Peyer's patch (tissue), 4 donors: ENCODE results near the gene MYO5C. TPM values are rescaled to one million over a fixed set of nuclear protein-coding genes. Genes with fewer than 3 reads are reported as not detected.
A peak's percentile ranks its signal among the peaks of the same experiment; 100 is the strongest.

ENCODE experiments used
- DNase-seq, 3 donors: peaks; one replicate each; pipeline ENCODE4 v3.0.0-alpha.2; 2017 to 2019
- H3K27ac ChIP-seq, 4 donors: fragments of 200-600 bp; sonication (generic); one replicate each; pipeline ENCODE4 v1.5.1; 2016 to 2019
- H3K27me3 ChIP-seq, 2 donors: fragments of 200-600 bp; sonication (generic); one replicate each; pipeline ENCODE4 v1.5.1; 2019
- H3K36me3 ChIP-seq, 3 donors: fragments of 200-600 bp; sonication (generic); one replicate each; pipeline ENCODE4 v1.5.1; 2016 to 2019
- H3K4me1 ChIP-seq, 4 donors: fragments of 200-600 bp; sonication (generic); one replicate each; pipeline ENCODE4 v1.5.1; 2016 to 2019
- H3K4me3 ChIP-seq, 4 donors: fragments of 200-600 bp; sonication (generic); 1 replicate in 3 of 4; 2 replicates in 1 of 4; pipeline ENCODE4 v1.5.1; 2016 to 2019; ENCODE audit warnings: mild to moderate bottlenecking in 1 of 4
- H3K9me3 ChIP-seq, 4 donors: fragments of 200-600 bp; sonication (generic); one replicate each; pipeline ENCODE4 v1.5.1; 2016 to 2019; ENCODE audit warnings: mild to moderate bottlenecking in 1 of 4
- POLR2A ChIP-seq, 2 donors: fragments of 450-650 bp; IDR thresholded peaks; one replicate each; pipeline ENCODE4 v1.5.1; 2017; ENCODE audit warnings: antibody characterized with exemption in 2 of 2, mild to moderate bottlenecking in 2 of 2, moderate library complexity in 2 of 2
- total RNA-seq, 4 donors: library from RNA; depleted of rRNA; stranded (reverse); fragments of >200 nt; gene quantifications; one replicate each; pipeline ENCODE4 v1.1.0, GENCODE V29; 2016
- TF ChIP-seq, protein P1 (sequence below), 6 experiments: fragments of 450-650 bp in 4 of 6; fragments of 200-600 bp in 2 of 6; sonication (generic) in 1 of 6; IDR thresholded peaks; one replicate each; pipeline ENCODE4 v1.5.1; 2017 to 2019; ENCODE audit warnings: antibody characterized with exemption in 6 of 6, mild to moderate bottlenecking in 3 of 6, moderate library complexity in 1 of 6

MYO5C gene
- total RNA-seq, 4 donors from 2014 or later, result 29.1 to 60.2 (median 45.4) TPM

DNA sequence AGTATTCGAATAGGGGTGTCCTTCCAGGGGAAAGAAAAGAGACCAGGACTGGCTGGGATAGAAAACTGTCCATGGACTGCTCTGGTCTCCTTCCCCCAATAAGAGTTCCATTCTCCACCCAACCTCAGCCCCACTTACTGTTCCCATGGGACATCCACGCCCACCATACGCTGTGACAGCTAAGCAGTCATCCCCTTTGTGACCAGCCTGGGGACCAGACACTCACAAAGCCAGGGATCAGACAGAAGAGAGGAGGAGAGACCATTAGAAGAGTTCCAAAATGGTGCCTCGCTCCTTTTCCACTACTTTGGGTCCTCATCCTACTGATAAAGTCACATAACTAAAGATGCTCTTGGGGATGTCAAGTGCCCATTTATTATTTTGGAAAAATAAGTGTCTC lies 76.8 kb downstream of the MYO5C start:
- H3K9me3 ChIP-seq, result no peaks in the 10 kb centered on the region
- H3K27ac ChIP-seq, result no peak overlapping the region
- no peak for DNase-seq
- TF ChIP-seq, protein P1, sequence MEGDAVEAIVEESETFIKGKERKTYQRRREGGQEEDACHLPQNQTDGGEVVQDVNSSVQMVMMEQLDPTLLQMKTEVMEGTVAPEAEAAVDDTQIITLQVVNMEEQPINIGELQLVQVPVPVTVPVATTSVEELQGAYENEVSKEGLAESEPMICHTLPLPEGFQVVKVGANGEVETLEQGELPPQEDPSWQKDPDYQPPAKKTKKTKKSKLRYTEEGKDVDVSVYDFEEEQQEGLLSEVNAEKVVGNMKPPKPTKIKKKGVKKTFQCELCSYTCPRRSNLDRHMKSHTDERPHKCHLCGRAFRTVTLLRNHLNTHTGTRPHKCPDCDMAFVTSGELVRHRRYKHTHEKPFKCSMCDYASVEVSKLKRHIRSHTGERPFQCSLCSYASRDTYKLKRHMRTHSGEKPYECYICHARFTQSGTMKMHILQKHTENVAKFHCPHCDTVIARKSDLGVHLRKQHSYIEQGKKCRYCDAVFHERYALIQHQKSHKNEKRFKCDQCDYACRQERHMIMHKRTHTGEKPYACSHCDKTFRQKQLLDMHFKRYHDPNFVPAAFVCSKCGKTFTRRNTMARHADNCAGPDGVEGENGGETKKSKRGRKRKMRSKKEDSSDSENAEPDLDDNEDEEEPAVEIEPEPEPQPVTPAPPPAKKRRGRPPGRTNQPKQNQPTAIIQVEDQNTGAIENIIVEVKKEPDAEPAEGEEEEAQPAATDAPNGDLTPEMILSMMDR (IDR thresholded peaks at IDR 0.05), result no peak
- no peak for TF ChIP-seq POLR2A (IDR thresholded peaks at IDR 0.05)
- H3K27me3 ChIP-seq, result no peaks in the 10 kb centered on the region
- H3K36me3 ChIP-seq, result peaks cover 0 to 8% (median 0%) of the 10 kb centered on the region in 3 donors
- H3K4me3 ChIP-seq, result no peak overlapping the region
- no peaks in the 10 kb centered on the region for H3K4me1 ChIP-seq

DNA sequence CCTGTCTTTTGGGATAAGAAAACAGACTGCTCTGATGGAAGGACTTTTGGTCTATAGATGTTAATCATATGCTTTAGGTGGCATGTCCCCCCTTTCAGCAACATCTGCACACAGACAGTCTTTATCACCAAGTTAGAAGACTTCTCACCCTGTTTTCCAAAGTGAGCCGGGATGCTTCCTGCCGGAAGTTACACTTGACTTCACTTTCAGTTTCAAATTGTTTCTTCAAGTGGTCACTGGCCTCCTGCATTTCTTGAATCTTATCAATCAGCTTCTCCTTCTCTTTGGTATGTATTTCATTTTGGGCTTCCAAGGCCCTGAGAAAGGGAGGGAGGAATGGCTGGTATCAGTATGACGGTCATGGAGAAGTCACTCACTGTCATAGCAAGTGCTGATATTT lies 77.2 kb downstream of the MYO5C start:
- no peaks in the 10 kb centered on the region for H3K27me3 ChIP-seq
- no peak for TF ChIP-seq POLR2A (IDR thresholded peaks at IDR 0.05)
- TF ChIP-seq, protein P1 (IDR thresholded peaks at IDR 0.05), result no peak
- no peak overlapping the region for H3K27ac ChIP-seq
- H3K4me3 ChIP-seq, result no peak overlapping the region
- H3K4me1 ChIP-seq, result no peaks in the 10 kb centered on the region
- no peaks in the 10 kb centered on the region for H3K9me3 ChIP-seq
- H3K36me3 ChIP-seq, result peaks cover 0 to 7% (median 0%) of the 10 kb centered on the region in 3 donors
- DNase-seq, result no peak

DNA sequence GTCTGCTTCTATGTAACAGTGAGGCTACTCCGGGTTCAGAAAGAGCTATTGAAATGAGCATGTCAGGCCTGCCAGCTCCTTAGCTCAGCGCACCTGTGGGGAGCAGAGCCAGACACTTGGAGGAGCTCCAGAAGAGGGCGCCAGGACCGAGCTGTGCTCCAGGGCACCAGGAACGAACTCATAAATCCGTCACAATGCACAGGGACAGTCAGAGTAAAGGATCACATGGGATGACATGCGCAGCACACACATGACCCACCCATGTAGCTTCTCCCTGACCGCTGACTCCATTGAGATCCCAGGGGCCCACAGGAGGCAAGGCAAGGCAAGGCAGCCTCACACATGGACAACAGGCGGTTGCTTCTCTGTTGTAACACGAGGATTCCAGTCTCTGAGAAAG lies 78.4 kb downstream of the MYO5C start:
- Histone ChIP-seq H3K4me3 (no peak overlapping the region), H3K4me1 (no peaks in the 10 kb centered on the region), H3K9me3 (no peaks in the 10 kb centered on the region), H3K27ac (no peak overlapping the region), H3K36me3 (peaks cover 0 to 8% (median 0%) of the 10 kb centered on the region in 3 donors), H3K27me3 (no peaks in the 10 kb centered on the region)
- TF ChIP-seq POLR2A (IDR thresholded peaks at IDR 0.05), result no peak
- TF ChIP-seq, protein P1 (IDR thresholded peaks at IDR 0.05), result peak in 1 of 6 experiments; percentile 44
- peak in 2 of 3 donors; percentile 46 to 73 for DNase-seq

DNA sequence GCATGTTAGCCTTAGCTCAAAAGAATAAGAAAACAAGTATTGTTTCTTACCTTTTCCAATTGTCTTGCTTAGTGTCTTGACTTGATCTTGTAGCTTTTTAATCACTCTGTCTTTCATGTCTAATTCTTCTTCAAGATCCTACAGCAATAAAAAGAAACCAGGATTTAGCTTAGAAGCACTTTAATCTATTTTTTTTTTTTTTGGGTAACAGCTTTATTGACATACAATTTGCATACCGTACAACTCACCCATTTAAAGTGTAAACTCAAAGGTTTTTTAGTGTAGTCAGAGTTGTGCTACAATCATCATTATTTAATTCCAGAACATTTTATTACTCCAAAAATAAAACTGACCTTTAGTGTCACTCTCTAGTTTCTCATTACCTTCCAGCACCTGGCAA lies 81.1 kb downstream of the MYO5C start:
- H3K9me3 ChIP-seq, result no peaks in the 10 kb centered on the region
- no peaks in the 10 kb centered on the region for H3K27me3 ChIP-seq
- no peaks in the 10 kb centered on the region for H3K4me1 ChIP-seq
- H3K36me3 ChIP-seq, result peaks cover 0 to 8% (median 0%) of the 10 kb centered on the region in 3 donors
- TF ChIP-seq, protein P1 (IDR thresholded peaks at IDR 0.05), result no peak
- no peak for TF ChIP-seq POLR2A (IDR thresholded peaks at IDR 0.05)
- H3K27ac ChIP-seq, result no peak overlapping the region
- DNase-seq, result no peak
- no peak overlapping the region for H3K4me3 ChIP-seq

DNA sequence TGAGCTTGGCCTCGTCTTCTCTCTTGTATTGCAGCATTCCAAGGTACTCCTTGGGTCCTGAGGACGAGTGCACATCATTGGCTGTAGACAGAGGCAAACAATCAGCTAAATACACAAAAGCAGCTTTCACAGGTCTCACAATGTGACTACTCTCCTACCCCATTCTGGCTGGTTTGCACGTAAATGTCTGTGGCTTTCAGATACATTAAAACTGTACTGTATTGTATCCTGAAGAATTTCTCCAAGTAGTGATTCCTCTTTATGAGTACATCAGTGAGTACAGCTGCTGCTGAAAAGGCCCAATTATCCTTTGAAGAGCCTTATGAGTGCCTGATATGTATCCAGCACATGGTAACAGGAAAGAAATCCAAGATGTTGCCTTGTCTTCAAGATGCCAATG lies 82.4 kb downstream of the MYO5C start:
- H3K9me3 ChIP-seq, result no peaks in the 10 kb centered on the region
- H3K27me3 ChIP-seq, result no peaks in the 10 kb centered on the region
- no peaks in the 10 kb centered on the region for H3K4me1 ChIP-seq
- no peak for DNase-seq
- no peak overlapping the region for H3K27ac ChIP-seq
- no peak overlapping the region for H3K4me3 ChIP-seq
- TF ChIP-seq POLR2A (IDR thresholded peaks at IDR 0.05), result no peak
- TF ChIP-seq, protein P1 (IDR thresholded peaks at IDR 0.05), result no peak
- peaks cover 0 to 8% (median 0%) of the 10 kb centered on the region in 3 donors for H3K36me3 ChIP-seq
